CD4-positive, alpha-beta T cell treated with Interleukin-4 for 1 hour (primary cell): ENCODE data around the gene BZW2.
A peak's percentile ranks its signal among the peaks of the same experiment; 100 is the strongest.

Source experiments
- DNase-seq, 2 donors: peaks; one replicate each; pipeline ENCODE4 v3.0.0-alpha.2; 2020 to 2022

Gene BZW2

GRCh38 chr7:16724344-16724743 is 78.4 kb downstream of the BZW2 start:
- DNase-seq = no peak

GRCh38 chr7:16726189-16726588 is 80.2 kb downstream of the BZW2 start:
- no peak for DNase-seq

DNA sequence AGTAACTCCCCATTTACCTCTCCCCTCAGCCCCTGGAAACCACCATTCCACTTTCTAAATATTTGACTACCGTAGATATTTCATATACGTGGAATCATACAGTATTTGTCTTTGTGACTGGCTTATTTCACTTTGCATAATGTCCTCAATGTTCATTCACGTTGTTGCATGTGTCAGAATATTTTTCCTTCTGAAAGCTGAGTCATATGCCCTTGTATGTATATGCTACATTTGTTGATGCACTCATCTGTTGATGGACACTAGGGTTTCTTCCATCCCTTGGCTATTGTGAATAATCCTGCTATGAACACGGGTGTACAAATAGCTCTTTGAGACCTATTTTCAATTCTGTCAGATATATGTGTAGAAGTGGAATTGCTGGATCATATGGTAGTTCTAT is 81.8 kb downstream of the BZW2 start:
- no peak for DNase-seq

DNA sequence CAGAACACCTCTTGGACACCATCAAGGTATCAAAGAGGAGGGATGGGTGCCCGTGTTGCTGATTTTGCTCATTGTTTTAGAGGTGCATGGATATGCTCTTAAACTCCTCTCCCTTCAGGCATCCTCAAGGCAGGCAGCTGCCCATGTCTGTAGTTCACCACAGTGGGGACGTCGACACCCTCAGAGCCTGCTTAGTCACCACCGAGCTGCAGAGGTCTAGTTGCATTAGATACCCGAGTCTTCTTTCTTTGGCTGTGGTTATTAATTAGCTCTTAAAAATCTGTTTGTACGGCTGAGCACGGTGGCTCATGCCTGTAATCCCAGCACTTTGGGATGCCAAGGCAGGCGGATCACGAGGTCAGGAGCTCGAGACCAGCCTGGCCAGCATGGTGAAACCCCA is 82.8 kb downstream of the BZW2 start:
- no peak for DNase-seq

GRCh38 chr7:16729541-16729940 is 83.6 kb downstream of the BZW2 start:
- DNase-seq = no peak

- no peak for DNase-seq
These were observed 85.0 kb downstream of the BZW2 start for GRCh38 chr7:16730937-16731336.

GRCh38 chr7:16732828-16733227 is 86.8 kb downstream of the BZW2 start:
- DNase-seq = no peak

GRCh38 chr7:16734148-16734726 is 88.3 kb downstream of the BZW2 start:
- no peak for DNase-seq

DNA sequence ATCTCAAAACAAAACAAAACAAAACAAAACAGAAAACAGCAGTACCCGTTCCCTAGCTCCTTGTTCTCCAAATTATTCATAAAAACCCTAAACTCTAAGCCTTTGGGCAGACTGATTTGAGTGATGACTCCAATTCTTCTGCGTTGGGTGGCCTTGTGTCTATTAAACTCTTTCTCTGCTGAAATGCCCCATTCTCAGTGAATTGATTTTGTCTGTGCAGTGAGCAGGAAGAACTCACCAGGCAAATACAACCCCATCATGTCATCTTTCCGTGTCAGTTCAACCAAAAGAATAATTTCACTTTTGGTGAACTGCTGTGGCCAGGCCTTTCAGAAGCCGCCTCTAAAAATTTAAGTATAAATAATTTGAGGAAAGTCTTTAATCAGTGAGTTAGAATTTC is 89.0 kb downstream of the BZW2 start:
- no peak for DNase-seq

- DNase-seq = no peak
These were observed 92.2 kb downstream of the BZW2 start for GRCh38 chr7:16738011-16738688.

DNA sequence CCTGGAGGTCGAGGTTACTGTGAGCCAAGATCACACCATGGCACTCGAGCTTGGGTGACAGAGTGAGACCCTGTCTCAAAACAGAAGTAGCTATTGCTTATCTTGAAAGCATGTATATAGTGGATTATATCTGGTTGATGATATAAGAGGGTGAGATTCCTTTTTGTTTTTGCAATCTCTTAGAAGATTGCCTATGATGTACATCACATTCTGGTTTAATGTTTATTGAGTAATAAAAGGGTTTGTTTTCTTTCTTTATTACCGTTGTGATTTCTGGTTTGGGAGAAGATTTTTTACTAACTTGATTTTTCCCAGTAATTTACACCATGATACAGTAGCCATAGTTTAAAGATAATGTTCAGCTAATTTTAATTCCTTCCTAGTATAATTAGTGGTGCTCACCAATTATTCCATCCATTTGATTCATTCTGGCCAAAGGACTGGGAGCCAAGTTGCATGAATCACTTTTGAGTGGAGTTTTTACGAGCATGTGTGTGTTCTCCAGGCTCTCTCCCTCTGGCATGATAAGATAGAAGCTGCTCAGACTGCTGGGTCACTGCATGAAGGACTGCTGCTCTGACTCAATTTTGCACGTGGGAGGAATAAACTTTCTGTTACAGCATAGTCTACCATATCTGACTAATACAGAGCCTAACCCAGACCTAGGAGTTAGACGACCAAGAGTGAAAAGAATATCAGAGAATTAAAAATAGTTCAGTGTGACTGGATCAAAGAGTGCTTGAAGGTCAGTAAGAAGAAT is 94.1 kb downstream of the BZW2 start:
- DNase-seq = no peak

DNA sequence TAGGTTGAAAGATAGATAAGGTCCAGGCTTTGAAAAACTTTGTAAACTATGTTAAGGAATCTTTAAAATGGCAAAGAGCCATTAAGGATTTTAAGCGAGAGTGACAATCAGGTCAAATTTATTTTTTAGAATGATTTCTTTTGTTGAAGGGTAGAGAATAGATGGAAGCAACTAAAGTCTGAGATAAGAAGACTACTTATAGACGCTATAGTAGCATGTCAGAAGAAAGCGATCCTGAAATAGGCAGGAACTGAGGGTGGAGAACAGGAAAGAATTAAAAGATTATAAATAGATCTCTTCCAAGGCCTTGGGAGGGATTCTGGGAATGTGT is 94.6 kb downstream of the BZW2 start:
- DNase-seq = no peak

DNA sequence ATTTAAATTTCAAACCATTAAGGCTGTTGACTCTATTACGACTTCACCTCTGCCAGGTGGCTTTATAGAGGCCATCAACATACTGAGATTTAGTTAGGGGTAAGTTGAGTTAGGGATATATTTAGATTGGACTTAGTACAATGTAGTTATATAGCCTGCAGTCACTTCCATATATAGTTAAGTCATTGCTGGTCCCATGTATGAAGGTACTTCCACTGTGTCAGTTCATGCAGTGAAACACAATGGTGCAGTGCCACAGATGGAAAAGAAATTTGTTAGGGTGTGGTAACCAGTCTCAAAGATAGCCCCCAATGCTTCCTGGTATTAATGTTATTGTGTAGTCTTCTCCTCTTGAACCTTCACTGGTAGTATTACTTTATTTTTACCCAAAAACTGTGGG is 95.0 kb downstream of the BZW2 start:
- DNase-seq = no peak

GRCh38 chr7:16741676-16742075 is 95.7 kb downstream of the BZW2 start:
- DNase-seq = no peak

DNA sequence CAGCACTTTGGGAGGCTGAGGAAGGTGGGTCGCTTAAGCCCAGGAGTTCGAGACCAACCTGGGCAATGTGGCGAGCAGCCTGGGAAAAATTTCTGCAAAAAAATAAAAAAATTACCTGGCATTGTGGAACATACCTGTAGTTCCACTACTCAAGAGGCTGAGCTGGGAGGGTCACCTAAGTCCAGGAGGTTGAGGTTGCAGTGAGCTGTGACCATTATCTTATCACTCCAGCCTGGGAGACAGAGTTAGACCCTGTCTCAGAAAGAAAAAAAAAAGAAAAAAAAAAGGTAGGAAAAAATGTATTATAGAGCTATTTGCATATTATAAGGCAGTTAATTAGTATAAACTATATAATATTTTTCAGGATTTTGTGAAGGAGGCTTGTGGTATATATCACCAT is 96.6 kb downstream of the BZW2 start:
- no peak for DNase-seq

DNA sequence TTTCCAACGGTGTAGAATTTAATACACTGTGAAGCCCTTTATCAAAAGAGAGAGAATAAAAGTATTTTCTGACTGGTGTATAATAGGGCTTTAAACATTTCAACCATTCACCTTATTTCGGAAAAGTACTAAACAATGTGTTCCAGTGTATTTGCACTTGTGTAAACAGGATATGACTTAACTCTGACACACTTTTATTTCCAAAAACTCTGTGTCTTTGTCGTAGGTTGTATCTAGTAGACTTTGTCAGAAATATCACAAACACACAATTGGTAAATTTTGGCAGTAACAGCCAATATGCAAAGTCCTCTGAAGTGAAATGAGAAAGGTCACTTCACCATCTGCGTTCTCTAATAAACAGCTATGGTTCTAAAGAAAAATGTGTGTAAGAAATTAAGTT is 97.3 kb downstream of the BZW2 start:
- DNase-seq = no peak

GRCh38 chr7:16744518-16745250 is 98.7 kb downstream of the BZW2 start:
- no peak for DNase-seq

- DNase-seq = no peak
These were observed 99.7 kb downstream of the BZW2 start for GRCh38 chr7:16745645-16746044.

- no peak for DNase-seq
These were observed 101.1 kb downstream of the BZW2 start for GRCh38 chr7:16747102-16747501.

DNA sequence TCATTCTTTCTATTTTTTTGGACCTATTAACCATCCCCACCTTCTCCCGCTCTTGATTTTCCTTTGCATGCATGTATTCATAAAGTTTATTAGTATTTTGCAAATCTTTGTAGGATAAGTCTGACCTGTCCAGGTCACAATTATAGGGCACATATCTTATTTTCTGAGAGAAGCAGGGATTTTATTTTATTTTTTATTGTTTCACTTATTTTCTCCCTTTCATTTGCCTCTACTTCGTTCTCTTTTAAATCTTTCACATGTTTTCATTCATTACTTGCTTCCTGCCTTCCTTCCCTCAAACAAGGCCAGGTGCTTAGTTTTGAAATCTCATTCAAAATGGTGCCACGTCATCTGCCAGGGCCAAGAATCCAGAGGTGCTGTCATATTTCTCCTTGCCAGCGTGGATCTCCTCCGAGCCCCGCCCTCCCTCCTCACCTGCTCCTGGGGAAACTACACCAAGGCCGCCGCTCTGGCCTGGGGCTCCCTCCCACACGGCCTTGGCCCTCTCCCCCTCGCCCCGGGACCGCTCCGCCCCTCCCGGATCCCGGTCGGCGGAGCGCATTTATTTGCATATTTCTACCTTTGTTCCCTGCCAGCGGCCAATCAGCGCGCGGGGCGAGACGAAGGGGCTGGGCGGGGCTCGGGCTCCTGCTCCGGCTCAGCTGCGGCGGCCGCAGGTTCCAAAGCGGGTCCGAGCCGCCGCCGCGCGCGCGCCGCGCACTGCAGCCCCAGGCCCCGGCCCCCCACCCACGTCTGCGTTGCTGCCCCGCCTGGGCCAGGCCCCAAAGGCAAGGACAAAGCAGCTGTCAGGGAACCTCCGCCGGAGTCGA is 107.3 kb downstream of the BZW2 start, which contains the start of gene TSPAN13:
TSPAN13 (plus strand) TSS at position 654 of the 830 bp plus-strand sequence. CDS start 213 bp downstream, outside the sequence.
- DNase-seq = peak; percentile 38 to 66

DNA sequence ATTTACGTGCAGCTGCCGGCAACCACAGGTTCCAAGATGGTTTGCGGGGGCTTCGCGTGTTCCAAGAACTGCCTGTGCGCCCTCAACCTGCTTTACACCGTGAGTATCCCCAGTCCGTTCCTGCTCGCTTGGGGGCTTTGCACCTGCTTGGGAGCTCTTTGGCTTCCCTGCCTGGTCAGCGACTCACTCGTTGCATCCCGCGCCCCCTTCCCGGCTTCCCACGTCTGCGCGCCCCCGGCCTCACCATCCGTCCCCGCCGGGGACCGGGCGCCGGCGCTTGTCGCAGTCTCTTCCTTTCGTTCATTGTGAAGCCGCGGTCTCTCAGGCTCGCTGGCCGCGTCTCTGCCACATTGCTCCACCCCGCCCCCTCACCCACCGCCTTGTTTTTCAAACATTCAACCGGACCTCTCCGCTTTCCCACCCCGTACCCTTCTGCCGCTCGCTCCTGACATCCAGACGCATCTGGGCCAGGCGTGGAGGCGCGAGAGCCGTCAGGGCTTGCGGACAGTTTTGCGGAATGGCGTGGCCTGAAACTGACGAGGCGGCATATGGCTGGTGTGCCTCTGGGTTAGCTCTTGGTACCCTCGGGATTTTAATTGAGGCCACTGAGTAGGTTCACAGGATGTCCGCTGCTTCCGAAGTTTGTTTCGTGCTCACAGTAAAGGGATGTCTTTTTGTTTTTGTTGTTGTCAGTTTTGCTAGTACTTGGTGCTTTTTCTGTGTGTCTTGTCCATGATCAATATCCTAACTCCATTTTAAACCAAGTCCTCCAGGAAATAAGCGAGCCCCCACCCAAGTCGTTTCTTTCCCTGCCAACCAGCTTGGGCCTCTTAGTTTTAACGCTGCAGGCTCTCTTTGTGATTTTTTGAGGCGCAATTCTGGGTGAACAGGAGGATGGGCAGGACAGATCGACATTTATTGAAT is 108.2 kb downstream of the BZW2 start:
- no peak for DNase-seq
